NCI-H748 (cell line): ENCODE data around the gene BICDL1.

Experiments
- DNase-seq: peaks from one replicate; lab custom pipeline; 2025; ENCODE audit not compliant: unreplicated experiment; lab: John Stamatoyannopoulos, UW

Gene BICDL1

DNA sequence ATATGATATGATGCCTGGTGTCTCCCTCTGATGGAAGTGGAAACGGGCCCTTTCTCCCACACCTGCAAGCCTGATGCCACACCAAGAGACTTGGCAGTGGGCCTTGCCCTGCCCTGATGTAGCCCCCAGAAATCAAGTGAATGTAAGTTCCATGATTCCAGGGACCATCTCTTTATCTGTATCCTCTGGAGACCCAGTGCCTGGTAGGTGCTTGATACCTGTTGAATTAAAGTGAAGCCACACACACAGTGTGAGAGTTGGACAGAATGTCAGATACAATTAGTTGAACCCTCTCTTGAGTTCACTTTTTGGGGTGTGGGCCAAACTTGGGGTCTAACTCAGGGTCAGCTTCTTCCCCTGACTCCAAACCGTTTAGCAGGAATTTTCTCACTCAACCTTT is 132.3 kb downstream of the BICDL1 start:
- DNase-seq, result no peak

DNA sequence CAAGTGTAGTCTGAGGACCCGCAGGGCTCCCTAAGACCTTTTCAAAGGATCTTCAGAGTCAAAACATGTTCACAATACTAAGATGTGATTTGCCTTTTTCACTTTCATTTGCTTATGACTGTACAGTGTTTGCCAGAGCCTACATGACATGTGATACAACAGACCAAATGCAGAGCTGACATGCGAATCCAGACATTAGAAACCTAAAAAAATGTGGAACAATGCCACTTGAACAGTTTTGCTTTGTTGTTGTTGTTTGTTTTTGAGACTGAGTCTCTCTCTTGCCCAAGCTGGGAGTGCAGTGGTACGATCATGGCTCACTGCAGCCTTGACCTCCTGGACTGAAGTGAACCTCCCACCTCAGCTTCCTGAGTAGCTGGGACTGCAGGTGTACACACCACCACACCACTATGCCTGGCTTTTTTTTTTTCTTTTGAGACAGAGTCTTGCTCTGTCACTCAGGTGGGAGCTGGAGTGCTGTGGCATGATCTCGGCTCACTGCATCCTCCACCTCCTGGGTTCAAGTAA is 132.8 kb downstream of the BICDL1 start:
- no peak for DNase-seq

DNA sequence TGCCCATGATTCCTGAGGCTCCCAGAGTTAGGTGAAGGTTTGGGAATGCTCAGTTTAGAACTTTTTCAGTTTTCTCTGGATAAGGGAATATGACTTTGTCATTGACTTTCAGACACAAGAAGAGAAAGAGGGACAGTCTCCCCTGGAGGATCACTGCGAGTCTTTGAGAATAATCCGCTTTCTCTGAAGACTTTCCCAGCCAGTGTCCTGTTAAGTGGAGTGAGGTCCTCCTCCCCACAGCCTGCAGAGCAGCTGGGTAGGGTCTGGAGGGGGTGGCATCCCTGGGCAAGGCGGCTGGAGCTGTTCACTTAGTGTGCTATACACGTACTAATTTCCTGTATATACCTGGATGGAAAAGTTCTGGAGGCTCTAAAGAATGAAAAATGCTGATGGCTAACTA is 136.0 kb downstream of the BICDL1 start:
- no peak for DNase-seq

DNA sequence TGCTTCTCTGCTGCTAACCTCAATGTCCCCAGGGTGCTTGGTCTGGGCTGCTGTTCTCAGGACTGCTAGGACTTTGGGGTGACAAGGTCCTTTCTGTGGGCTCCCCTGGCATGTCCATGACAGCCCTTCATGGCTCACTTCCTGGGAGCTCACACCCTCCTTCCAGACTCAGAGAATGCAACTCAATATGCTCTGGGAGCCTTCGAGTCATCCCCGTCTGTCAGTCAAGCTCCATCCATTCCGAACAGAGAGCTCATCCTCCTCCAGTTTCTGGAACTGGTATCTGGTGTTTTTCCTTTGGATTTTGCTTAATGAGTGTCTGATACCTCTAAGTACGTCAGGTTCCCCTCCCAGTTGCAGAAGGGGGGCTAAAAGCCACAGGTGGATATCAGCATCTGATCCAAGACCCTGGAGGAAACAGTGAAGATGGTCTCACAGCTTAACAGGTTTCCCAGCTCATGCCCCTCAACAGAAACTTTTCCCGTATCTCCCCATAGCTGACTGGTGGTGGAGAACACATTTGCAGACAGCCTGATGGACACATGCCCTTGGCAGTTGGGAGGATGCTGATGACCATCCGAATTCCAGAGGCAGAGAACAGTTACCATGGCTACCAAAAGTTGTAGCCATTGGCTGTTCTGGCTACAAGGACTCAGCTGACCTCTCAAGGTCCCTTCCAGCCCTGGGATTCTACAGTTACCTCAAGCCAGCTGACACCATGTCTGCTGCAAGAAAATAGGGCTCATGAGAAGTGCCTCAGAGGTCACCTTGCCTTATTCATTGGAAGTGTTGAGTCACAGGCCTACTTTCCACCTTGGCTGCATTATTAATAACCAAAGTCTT is 137.0 kb downstream of the BICDL1 start:
- no peak for DNase-seq

DNA sequence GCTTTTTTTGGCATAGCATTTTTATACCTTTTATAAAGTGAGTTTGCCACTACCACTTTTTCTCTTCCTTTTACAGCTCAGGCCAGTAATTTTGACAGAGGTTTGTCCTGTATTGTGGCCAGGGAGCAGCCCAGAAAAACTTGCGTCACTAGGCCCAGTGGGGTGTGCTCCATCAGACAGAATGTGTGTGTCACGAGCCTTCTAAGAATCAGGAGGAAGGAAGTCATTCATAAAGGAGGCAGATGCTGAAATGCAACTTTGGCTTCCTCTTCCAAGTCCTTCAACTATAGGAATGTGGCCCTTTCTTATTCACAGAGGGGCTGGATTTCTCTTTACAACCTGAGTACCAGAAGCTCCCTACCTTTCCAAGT is 137.6 kb downstream of the BICDL1 start:
- DNase-seq, result no peak

DNA sequence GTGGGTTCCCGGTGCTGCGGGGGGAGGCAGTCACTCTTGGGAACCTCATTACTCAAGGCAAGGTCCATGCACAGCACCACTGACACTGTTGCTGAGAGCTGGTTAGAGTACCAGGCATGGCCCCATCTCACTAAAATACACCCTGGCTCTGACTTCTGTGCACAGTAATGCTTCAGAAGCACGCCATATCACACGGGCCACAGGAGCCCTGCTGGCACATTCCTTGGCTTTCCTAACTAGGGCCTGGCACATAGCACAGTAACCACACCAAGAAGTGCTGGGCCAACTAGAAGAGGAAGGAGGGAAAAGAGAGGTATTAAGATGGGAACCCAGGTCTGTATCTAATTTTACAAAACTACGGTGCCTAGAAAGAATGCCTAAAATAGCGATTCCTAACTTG is 141.0 kb downstream of the BICDL1 start:
- DNase-seq, result no peak

DNA sequence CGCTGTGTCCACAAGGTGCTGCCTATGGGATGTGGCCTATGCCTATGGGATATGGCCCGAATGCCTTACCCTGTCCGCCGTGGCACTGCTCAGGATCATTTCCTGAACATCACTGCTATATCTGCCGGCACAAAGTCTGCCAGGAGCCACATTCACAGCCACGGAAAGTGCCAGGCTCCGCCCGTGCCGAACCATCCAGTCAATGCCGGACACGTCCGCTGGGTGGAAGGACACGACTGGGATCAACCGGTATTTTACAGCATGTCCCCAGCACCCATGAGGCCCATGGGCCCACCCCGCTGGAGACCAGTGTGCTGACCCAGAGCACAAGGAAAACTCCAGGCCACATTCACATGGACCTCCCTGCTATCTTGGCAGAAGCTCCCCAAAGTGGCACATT is 142.1 kb downstream of the BICDL1 start:
- no peak for DNase-seq

DNA sequence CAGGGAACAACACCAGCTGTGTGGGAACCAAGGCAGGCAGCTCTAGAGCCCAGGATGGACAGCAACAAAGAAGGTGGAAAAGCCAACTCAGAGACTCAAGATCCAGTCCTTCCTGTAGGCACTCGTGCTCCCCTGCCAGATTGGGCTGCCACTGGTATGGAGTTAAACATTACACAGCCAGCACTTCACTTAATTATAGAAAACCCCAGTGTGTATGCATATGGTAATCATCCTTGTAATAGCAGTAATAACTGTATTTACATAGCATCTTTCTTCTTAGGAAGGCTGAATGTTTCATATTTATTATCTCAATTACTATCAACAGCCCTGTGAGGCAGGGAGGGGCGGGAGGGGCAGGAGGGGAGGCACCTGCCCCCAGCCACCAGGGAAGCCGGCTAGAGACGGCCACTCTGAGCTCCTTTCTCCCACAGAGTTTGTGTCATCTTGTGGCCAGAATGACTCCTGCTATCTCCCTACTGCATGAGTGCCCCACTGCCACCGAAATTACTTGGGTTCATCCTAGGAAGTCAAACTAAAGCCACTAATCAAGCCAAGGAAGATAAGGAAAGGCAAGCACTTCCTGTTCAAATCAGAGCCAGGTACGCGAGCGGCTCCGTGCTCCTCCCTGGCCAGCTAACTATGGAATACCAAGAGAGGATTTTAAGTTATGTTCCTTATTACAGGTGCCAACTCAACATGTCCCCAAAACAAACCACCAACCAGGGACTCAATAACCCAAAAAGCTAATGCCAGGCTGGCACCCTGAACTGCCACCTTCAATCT is 143.2 kb downstream of the BICDL1 start:
- DNase-seq, result no peak

DNA sequence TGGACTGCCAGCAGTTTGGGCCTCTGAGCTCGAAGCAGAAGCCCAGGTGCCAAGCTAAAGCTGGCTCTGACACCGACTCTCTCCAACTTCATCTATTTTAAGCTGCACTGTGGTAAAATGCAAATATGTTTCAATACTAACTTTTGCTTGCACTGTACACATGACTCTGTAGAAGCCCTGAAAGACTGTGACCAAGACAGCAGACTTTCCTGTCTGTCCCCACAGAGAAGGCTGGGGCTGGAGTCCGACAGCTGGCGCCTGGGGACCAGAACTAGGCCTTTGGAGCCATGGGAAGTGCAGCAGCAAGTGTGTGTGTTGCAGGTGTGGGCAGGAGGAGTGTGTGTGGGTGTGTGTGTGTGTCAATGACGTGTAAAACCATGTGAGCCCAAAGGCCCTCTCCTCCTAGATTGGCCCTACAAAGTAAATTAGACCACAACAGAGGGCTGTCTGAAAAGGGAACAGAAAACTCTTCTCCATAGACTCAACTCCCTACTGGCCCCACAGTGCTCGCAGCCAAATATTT is 143.9 kb downstream of the BICDL1 start:
- no peak for DNase-seq

DNA sequence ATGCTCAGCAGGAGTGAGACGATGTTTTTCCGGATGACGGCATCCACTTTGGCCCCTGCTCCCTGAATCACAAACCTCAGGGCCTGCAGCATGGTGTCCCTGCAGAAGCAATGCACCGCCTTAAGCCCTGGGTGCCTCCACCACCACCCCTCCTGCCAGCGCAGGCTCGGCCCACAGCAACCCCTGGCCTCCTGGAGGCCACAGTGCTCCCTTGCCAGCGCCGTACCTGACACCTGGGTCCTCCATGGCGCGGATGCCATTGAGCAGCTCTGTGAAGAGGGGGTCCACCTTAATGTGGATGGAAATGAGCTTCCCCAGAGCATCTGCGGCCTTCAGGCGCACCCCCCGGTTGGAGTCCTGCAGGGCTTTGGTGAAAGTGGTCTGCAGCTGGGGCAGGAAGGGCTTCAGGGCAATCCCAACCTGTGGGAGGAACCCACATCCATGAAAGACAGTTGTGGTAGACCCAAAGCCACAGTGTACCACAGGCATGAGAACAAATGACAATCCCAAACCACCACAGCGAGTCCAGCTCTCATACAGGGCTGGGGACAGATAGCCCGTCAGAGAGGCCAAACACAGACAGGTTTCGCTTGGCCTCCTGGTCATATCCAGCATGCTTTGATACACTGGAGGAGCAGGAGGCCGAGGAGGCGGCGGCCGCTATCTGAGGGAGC is 145.4 kb downstream of the BICDL1 start:
- no peak for DNase-seq

DNA sequence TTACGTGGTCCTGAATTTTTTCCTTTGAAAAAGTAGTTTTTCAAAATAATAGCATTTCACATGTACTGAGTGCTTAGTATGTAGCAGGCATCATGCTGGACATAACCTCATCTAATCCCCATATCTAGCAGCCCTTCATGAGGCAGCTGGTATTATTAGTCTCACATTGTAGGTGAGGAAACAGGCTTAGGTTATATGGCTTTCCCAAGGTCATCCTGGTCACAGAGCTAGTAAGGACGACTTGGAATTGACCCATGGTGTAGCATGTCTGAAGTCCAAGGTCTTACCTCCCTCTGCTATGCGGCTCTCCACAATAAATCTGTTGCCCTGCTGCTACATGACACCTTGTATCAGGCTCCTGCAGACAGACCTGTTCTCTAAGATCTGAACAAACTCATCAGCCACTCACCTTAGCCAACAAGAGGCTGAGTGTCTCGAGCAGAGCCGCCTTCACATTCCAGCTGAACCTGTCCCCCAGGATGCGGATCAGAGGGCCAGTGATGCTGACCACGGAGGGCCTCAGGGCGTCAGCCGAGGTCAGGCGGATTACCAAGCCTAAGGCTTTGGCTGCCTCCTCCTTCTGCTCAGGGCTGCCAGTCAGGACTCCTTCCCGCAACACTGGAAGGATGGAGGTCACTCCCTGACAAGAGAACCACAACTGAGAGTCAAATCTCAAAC is 147.2 kb downstream of the BICDL1 start:
- no peak for DNase-seq

DNA sequence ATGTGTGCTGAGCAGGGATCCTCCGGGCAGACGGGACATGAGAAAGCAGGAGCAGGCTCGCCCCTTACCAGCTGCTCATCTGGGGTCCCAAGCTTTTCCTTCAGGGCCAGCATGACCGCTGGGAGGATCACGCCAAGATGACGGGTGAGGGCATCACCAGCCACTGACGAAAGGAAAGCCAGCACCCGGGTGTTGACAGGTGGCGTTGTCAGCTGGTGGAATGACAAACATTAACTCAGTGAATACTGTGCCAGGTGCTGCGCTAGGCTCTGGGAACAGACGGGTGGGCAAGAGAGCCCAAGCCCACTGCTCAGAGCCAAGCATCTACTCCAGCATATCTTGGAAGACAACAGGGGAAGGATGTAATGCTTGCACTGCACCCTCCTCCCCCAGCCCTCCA is 148.8 kb downstream of the BICDL1 start:
- DNase-seq, result no peak

DNA sequence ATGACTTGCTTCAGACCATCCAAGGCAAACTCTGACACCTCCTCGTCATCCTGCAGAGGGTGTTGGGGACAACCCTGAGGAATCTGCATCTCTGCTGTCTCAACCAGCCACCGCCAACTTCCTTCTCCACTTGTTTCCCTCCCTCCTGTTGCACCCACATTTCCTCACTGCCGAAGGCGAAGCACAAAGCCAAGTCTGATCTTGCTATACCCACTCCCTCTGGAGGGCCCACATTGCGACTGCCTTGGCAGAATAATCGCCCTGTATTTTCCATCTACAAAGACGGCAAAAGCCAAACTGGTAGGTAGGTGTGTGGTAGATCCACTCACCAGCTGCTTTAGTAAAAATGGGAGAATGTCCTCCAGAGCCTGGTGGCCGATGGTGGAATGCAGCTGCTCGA is 149.3 kb downstream of the BICDL1 start:
- no peak for DNase-seq

DNA sequence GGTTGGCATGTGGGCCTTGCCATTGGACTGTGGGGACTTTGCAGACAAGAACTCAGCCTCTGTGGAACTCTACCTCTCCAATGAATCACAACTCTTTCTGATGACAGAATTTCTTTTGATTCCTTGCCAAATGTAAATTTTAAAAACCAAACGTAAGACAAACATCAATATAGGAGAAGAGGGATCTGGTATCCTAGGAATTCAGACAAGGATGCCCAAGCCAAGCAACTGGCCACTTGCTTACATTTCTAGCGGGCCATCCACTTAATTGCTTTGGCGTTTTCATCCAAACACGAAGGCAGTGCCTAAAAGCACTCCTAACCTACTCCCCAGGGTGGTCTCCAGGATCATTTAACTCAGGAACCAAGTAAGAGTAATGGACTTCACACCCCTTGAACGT is 150.9 kb downstream of the BICDL1 start:
- no peak for DNase-seq

DNA sequence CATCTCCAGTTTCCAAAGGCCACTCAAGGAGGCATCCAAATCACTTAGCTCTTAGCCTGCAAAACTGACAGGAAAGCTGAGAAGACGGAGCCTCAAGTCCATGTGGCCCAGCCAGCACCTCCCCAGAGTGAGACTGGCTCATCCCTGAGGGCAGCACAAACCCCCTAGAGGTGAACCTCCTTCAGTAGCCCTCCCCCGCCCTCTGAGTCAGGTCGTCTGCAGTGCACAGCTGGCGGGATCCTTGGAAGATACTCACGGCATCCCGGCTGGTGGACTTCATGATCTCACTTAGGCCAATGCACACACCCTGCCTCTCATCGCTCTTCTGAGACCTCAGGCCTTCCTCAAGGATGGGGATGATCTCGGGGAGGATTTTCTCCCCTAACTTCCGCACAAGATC is 151.6 kb downstream of the BICDL1 start:
- no peak for DNase-seq

DNA sequence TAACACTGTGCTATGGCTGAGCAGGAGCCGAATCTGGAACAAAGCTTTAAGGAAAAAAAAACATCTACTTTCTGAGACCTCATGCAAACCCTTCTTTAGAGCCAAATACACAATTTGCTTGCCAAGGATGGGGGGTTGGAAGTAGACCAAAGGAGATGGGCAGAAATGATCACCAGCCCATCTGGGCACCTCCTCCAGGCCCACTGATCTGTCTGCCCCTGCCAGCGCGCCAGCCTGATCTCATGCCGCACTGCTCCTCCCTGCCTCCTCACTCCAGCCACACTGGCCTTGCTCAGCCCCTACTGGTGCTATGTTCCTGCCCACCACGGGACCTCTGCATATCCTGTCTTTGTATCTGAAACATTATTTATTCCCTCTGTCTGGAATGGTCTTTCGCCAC is 152.3 kb downstream of the BICDL1 start:
- no peak for DNase-seq

DNA sequence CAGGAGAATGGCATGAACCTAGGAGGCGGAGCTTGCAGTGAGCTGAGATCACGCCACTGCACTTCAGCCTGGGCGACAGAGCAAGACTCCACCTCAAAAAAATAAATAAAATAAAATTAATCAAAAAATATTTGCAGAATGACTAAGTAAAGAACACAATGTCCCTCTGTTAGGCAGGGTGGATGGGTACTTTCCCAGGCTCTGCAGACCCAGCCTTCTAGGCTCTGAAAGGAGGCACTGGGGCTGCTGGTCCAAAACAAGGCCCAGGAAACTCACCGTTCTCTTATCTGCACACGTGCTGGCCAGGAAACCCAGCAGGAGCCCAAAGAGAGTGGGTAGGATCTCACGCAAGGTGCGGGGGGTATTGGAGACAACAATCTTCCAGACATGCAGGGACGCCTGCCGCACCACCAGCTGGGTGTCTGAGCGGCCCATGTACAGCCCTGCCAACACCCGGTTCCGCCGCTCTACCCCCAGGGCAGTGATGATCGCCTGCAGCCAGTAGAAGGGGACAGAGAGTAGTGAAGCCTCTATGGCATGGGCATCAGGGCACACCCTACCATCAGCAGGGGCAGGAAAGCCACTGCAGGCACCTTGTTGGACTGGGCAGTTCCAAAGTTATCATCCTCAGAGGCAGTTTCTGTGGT is 153.3 kb downstream of the BICDL1 start:
- DNase-seq, result no peak
